Tibial nerve (tissue), 4 donors: ENCODE data around the gene KRTAP2-4. TPM values are rescaled to one million over a fixed set of nuclear protein-coding genes. Genes with fewer than 3 reads are reported as not detected.
"Not testable (repeated sequence)": the region's sequence is repeated elsewhere in the genome, so short reads cannot be mapped to it uniquely, and the experiment has no call there.

Source experiments
- DNase-seq, 2 donors: peaks; one replicate each; pipeline ENCODE4 v3.0.0-alpha.2; 2019; ENCODE audit warnings: low spot score in 2 of 2
- H3K27ac ChIP-seq, 4 donors: fragments of 200-600 bp; sonication (generic) in 3 of 4; one replicate each; pipeline ENCODE4 v1.5.1; 2017 to 2019; ENCODE audit warnings: mild to moderate bottlenecking in 1 of 4
- H3K27me3 ChIP-seq, 2 donors: fragments of 200-600 bp; sonication (generic) in 1 of 2; one replicate each; pipeline versions ENCODE4 v1.5.1 to v1.6.0; 2017 to 2019
- H3K36me3 ChIP-seq, 3 donors: fragments of 200-600 bp; sonication (generic); one replicate each; pipeline ENCODE4 v1.5.1; 2018 to 2019
- H3K4me1 ChIP-seq, 4 donors: fragments of 200-600 bp; sonication (generic) in 3 of 4; one replicate each; pipeline ENCODE4 v1.5.1; 2017 to 2019
- H3K4me3 ChIP-seq, 4 donors: fragments of 200-600 bp; sonication (generic) in 3 of 4; one replicate each; pipeline ENCODE4 v1.5.1; 2017 to 2019; ENCODE audit warnings: mild to moderate bottlenecking in 1 of 4, moderate library complexity in 1 of 4
- H3K9me3 ChIP-seq, 4 donors: fragments of 200-600 bp; sonication (generic) in 3 of 4; one replicate each; pipeline ENCODE4 v1.5.1; 2017 to 2019
- EP300 ChIP-seq, 2 donors: sonication (generic); formaldehyde crosslinking; IDR thresholded peaks; one replicate each; pipeline ENCODE4 v1.6.1; 2017; ENCODE audit warnings: antibody characterized with exemption in 2 of 2, mild to moderate bottlenecking in 1 of 2
- POLR2A ChIP-seq, 2 donors: fragments of 450-650 bp; IDR thresholded peaks; one replicate each; pipeline ENCODE4 v1.6.1; 2017; ENCODE audit warnings: antibody characterized with exemption in 2 of 2, mild to moderate bottlenecking in 2 of 2, moderate library complexity in 2 of 2
- WGBS, 2 donors: methylation state at CpG; one replicate each; pipeline ENCODE4 v1.1.5; 2018; 5-methylcytosine and 5-hydroxymethylcytosine counted together
- total RNA-seq, 4 donors: library from RNA; depleted of rRNA; stranded (reverse); fragments of >200 nt; gene quantifications; one replicate each; pipeline ENCODE4 v1.1.0, GENCODE V29; 2016
- TF ChIP-seq, protein P1 (sequence below), 5 experiments: fragments of 200-600 bp in 3 of 5; fragments of 450-650 bp in 2 of 5; sonication (generic) in 3 of 5; IDR thresholded peaks; one replicate each; pipeline ENCODE4 v1.5.1; 2016 to 2019; ENCODE audit warnings: antibody characterized with exemption in 5 of 5, mild to moderate bottlenecking in 3 of 5, moderate library complexity in 2 of 5

KRTAP2-4 gene
- total RNA-seq, 4 donors from 2014 or later: not detected

DNA sequence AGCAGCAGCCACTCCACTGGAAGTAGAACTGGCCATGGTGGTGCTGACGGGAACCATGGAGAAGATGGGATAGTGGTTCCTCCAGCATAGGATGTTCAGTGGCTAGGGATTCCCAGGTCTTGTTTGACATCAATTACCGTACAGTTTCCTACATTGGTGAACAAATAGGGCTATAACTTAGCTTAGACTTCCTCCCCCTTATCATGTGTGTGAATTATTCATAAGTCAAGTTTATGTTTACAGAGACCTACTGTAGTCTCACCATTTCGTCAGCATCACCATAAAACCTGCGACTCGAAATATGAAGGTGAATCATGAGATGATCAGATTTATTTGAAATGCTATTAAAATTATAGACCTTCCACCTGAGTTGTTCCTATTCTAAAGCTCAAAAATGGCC, 6.9 kb downstream of the KRTAP2-4 start:
- TF ChIP-seq POLR2A (IDR thresholded peaks at IDR 0.05) (no peak), EP300 (IDR thresholded peaks at IDR 0.05) (no peak)
- TF ChIP-seq, protein P1, sequence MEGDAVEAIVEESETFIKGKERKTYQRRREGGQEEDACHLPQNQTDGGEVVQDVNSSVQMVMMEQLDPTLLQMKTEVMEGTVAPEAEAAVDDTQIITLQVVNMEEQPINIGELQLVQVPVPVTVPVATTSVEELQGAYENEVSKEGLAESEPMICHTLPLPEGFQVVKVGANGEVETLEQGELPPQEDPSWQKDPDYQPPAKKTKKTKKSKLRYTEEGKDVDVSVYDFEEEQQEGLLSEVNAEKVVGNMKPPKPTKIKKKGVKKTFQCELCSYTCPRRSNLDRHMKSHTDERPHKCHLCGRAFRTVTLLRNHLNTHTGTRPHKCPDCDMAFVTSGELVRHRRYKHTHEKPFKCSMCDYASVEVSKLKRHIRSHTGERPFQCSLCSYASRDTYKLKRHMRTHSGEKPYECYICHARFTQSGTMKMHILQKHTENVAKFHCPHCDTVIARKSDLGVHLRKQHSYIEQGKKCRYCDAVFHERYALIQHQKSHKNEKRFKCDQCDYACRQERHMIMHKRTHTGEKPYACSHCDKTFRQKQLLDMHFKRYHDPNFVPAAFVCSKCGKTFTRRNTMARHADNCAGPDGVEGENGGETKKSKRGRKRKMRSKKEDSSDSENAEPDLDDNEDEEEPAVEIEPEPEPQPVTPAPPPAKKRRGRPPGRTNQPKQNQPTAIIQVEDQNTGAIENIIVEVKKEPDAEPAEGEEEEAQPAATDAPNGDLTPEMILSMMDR (IDR thresholded peaks at IDR 0.05): no peak
- H3K9me3 ChIP-seq: peaks cover 0 to 4% (median 0%) of the 10 kb centered on the region in 4 donors
- no peaks in the 10 kb centered on the region for H3K36me3 ChIP-seq
- no peak overlapping the region for H3K4me3 ChIP-seq
- peaks cover 0 to 15% (median 0%) of the 10 kb centered on the region in 4 donors for H3K4me1 ChIP-seq
- no peaks in the 10 kb centered on the region for H3K27me3 ChIP-seq
- DNase-seq: no peak
- WGBS, 2 donors: 91 to 98% methylated on average over 5 of the region's 5 CpGs
- no peak overlapping the region for H3K27ac ChIP-seq

DNA sequence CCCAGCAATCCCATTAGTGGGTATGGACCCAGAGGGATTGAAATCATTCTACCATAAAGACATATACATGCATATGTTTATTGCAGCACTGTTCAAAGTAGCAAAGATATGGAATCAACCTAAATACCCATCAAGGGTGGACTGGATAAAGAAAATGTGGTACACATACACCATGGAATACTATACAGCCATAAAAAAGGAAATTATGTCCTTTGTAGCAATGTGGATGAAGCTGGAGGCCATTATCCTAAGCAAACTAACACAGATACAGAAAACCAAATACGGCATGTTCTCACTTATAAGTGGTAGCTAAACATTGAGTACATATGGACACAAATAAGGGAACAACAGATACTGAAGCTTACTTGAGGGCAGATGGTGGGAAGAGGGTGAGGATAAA, 8.1 kb downstream of the KRTAP2-4 start:
- 94% methylated on average over 1 of the region's 1 CpG for WGBS, 2 donors
- Histone ChIP-seq H3K36me3 (no peaks in the 10 kb centered on the region), H3K4me3 (no peak overlapping the region), H3K4me1 (peaks cover 0 to 15% (median 0%) of the 10 kb centered on the region in 4 donors), H3K27ac (no peak overlapping the region), H3K9me3 (peaks cover 0 to 4% (median 0%) of the 10 kb centered on the region in 4 donors), H3K27me3 (no peaks in the 10 kb centered on the region)
- DNase-seq: no peak
- no peak for TF ChIP-seq EP300 (IDR thresholded peaks at IDR 0.05)
- TF ChIP-seq, protein P1 (IDR thresholded peaks at IDR 0.05): no peak
- TF ChIP-seq POLR2A (IDR thresholded peaks at IDR 0.05): no peak

DNA sequence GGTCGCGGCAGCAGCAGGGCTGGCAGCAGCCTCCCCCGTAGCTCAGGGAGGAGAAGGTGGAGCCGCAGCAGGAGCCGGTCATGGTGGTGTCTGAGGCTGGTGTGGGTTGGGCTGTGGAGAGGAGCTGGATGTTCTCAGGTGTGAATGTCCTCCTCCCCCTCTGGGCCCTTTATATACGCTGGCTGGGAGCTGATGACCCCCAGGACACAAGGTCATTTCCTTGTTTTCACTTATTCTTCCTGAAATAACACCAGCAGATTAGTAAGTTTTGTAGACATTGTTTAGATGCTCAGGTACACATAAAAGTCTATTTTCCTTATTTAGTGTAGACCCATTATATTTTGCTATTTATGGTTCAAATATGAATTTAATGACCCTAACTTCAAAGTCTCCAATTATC, 10.5 kb downstream of the KRTAP2-4 start, which contains the start of gene KRTAP2-2:
TSS of gene KRTAP2-2 (minus strand) at position 101 of the 400 bp plus-strand sequence. CDS start at position 82, 19 bp downstream.
- H3K4me1 ChIP-seq, H3K36me3 ChIP-seq, H3K27me3 ChIP-seq, H3K27ac ChIP-seq, H3K4me3 ChIP-seq, H3K9me3 ChIP-seq, DNase-seq: not testable (repeated sequence)
- 43 to 61% methylated on average over 1 to 3 of the region's 6 CpGs for WGBS, 2 donors

DNA sequence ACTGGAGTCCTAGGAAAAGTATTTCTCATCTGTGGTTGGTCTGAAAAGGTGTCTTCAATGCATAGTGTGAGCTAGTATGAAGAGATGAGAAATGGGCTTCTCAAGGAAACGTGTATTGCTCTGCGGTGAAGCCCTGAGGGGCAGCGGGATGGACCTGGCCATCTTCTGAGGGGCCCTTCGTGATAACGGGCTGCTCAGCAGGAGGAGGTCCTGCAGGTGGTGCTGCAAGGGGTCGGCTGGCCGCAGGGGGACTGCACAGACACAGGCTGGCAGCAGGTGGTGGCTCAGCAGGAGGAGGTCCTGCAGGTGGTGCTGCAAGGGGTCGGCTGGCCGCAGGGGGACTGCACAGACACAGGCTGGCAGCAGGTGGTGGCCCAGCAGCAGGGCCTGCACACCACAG, 11.1 kb downstream of the KRTAP2-4 start:
- not testable (repeated sequence) for H3K27ac ChIP-seq, H3K4me1 ChIP-seq, H3K4me3 ChIP-seq, DNase-seq, H3K36me3 ChIP-seq, H3K27me3 ChIP-seq, H3K9me3 ChIP-seq
- 76 to 78% methylated on average over 7 of the region's 9 CpGs for WGBS, 2 donors

DNA sequence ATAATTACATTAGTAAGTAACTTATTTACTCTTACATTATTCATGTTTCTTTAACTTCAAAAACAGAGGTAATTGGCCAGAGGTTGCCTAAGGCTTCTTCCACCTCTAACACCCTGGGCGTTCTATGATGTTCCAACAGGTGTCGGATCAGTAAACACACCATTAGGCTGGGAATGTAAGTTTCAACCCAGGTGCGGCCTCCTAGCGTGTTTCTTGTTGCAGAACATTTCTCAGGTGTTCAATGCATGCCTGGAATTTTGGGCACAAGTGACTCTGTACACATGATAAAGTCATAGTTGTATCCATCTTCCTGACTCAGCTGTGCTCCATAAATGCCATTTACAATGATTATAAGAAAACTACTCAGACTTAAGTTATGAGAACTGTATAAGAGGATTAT, 11.7 kb downstream of the KRTAP2-4 start:
- Histone ChIP-seq H3K27me3 (peaks cover 0 to 3% of the 10 kb centered on the region in 2 donors), H3K27ac (no peak overlapping the region), H3K4me1 (no peaks in the 10 kb centered on the region), H3K36me3 (no peaks in the 10 kb centered on the region), H3K4me3 (no peak overlapping the region), H3K9me3 (peaks cover 0 to 4% (median 0%) of the 10 kb centered on the region in 4 donors)
- DNase-seq: no peak
- 92 to 96% methylated on average over 4 of the region's 4 CpGs for WGBS, 2 donors
- TF ChIP-seq EP300 (IDR thresholded peaks at IDR 0.05): no peak
- TF ChIP-seq POLR2A (IDR thresholded peaks at IDR 0.05): no peak
- TF ChIP-seq, protein P1 (IDR thresholded peaks at IDR 0.05): no peak

DNA sequence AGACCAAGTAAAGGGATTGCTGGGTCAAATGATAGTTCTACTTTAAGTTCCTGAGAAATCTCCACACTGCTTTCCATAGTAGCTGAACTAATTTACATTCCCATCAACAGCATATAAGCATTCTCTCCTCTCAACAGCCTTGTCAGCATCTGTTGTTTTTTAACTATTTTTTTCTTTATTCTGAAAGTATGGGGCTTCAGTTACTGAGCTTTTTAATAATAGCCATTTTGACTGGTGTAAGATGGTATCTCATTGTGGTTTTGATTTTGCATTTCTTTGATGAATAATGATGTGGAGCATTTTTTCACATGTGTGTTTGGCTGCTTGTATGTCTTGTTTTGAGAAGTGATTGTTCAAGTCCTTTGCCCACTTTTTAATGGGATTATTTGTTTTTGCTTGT, 13.1 kb downstream of the KRTAP2-4 start:
- no peak overlapping the region for H3K27ac ChIP-seq
- peaks cover 0 to 11% of the 10 kb centered on the region in 2 donors for H3K27me3 ChIP-seq
- DNase-seq: no peak
- no peak overlapping the region for H3K4me3 ChIP-seq
- no peaks in the 10 kb centered on the region for H3K36me3 ChIP-seq
- TF ChIP-seq EP300 (IDR thresholded peaks at IDR 0.05) (no peak), POLR2A (IDR thresholded peaks at IDR 0.05) (no peak)
- TF ChIP-seq, protein P1 (IDR thresholded peaks at IDR 0.05): no peak
- H3K4me1 ChIP-seq: no peaks in the 10 kb centered on the region
- H3K9me3 ChIP-seq: peaks cover 0 to 2% (median 0%) of the 10 kb centered on the region in 4 donors
